HCT116 (cell line): Measurements from ENCODE around the gene BBX. TPM values are rescaled to one million over a fixed set of nuclear protein-coding genes. Genes with fewer than 3 reads are reported as not detected.

ENCODE experiments used
- ATAC-seq: fragments of 200-7000 bp; cut with Tn5 transposase; 2 replicates; pipeline ENCODE4 v1.9.1; 2020; ENCODE audit warnings: mild to moderate bottlenecking, moderate library complexity
- BruUV-seq: library from RNA; stranded (reverse); fragments of 400-500 nt; replicated peaks from 2 replicates; lab custom pipeline; 2021; lab: Mats Ljungman, UMichigan
- CTCF ChIA-PET: fragments of 300-600 bp; sonication (Branson Sonifier 250); formaldehyde crosslinking; loops from one replicate; lab custom pipeline; 2021; ENCODE audit warnings: antibody characterized with exemption; lab: Charles Lee
- POLR2A ChIA-PET: fragments of 300-600, 350-600 bp; sonication (Branson Sonifier 250); formaldehyde crosslinking; loops from one replicate; lab custom pipeline; 2021; ENCODE audit warnings: antibody characterized with exemption; lab: Charles Lee
- RAD21 ChIA-PET, 2 experiments: fragments of 300-600 bp; sonication (Branson Sonifier 250); formaldehyde crosslinking; loops; one replicate each; lab custom pipeline; 2023; ENCODE audit warnings: low total read pairs in 2 of 2; ENCODE audit not compliant: uncharacterized antibody in 2 of 2, unreplicated experiment in 2 of 2, low non-redundant PET in 1 of 2; lab: Charles Lee
- DNase-seq: peaks from one replicate; pipeline ENCODE4 v3.0.0-alpha.2; 2010; ENCODE audit warnings: low read depth, low spot score
- H2AFZ ChIP-seq: fragments of 200-600 bp; shearing (Covaris generic), sonication (generic); 2 replicates; pipeline ENCODE4 v1.6.1; 2017; ENCODE audit warnings: low read depth, mixed run types, mixed read lengths, antibody characterized with exemption, low read length; ENCODE audit not compliant: poor library complexity, severe bottlenecking
- H3K27ac ChIP-seq: 2 replicates; pipeline ENCODE4 v1.5.1; 2012; ENCODE audit warnings: low read depth, low read length
- H3K27me3 ChIP-seq: fragments of 200-600 bp; sonication (generic); 2 replicates; pipeline ENCODE4 v1.6.1; 2016; ENCODE audit warnings: mixed run types, low read length, mixed read lengths; ENCODE audit not compliant: insufficient read depth
- H3K36me3 ChIP-seq, 2 experiments: fragments of 200-500 bp in 1 of 2; fragments of 200-600 bp in 1 of 2; sonication (Bioruptor generic) in 1 of 2; sonication (generic) in 1 of 2; 2 replicates each; pipeline versions ENCODE4 v1.5.1 to v1.6.1; 2014 to 2016; ENCODE audit warnings: low read length in 2 of 2, inconsistent platforms in 1 of 2, mixed read lengths in 1 of 2, mixed run types in 1 of 2; ENCODE audit not compliant: insufficient read depth in 2 of 2, control insufficient read depth in 1 of 2
- H3K4me1 ChIP-seq, 2 experiments: fragments of 200-600 bp in 1 of 2; sonication (generic) in 1 of 2; 2 replicates each; pipeline versions ENCODE4 v1.5.1 to v1.6.1; 2012 to 2017; ENCODE audit warnings: low read length in 2 of 2, inconsistent platforms in 1 of 2, mild to moderate bottlenecking in 1 of 2, mixed read lengths in 1 of 2, mixed run types in 1 of 2, moderate library complexity in 1 of 2; ENCODE audit not compliant: insufficient read depth in 2 of 2, control insufficient read depth in 1 of 2
- H3K4me2 ChIP-seq: fragments of 200-600 bp; sonication (generic); 2 replicates; pipeline ENCODE4 v1.6.1; 2017; ENCODE audit warnings: mixed run types, low read length, mixed read lengths
- H3K4me3 ChIP-seq, 2 experiments: fragments of 200-600 bp in 1 of 2; sonication (generic) in 1 of 2; replicated peaks in 1 of 2; 2 replicates each; pipeline ENCODE4 v1.5.1; 2011 to 2016; ENCODE audit warnings: low read length in 2 of 2, control low read depth in 1 of 2, low read depth in 1 of 2, mild to moderate bottlenecking in 1 of 2, mixed read lengths in 1 of 2, mixed run types in 1 of 2
- H3K79me2 ChIP-seq: fragments of 200-600 bp; sonication (generic); 2 replicates; pipeline ENCODE4 v1.6.1; 2017; ENCODE audit warnings: mild to moderate bottlenecking, mixed run types, low read length, moderate library complexity, mixed read lengths; ENCODE audit not compliant: insufficient read depth
- H3K9ac ChIP-seq: fragments of 200-600 bp; sonication (generic); 2 replicates; pipeline ENCODE4 v1.6.1; 2016; ENCODE audit warnings: low read length, mixed read lengths
- H3K9me2 ChIP-seq: fragments of 200-600 bp; sonication (generic), shearing (Covaris generic); 2 replicates; pipeline ENCODE4 v1.6.1; 2017; ENCODE audit warnings: mixed run types, mild to moderate bottlenecking, moderate library complexity; ENCODE audit not compliant: insufficient read depth
- H3K9me3 ChIP-seq, 2 experiments: fragments of 200-500 bp in 1 of 2; fragments of 200-600 bp in 1 of 2; sonication (Bioruptor generic) in 1 of 2; sonication (generic) in 1 of 2; 2 replicates each; pipeline ENCODE4 v1.6.1; 2014 to 2017; ENCODE audit warnings: low read length in 2 of 2, mixed read lengths in 2 of 2, inconsistent platforms in 1 of 2, low read depth in 1 of 2, mild to moderate bottlenecking in 1 of 2, mixed run types in 1 of 2, moderate library complexity in 1 of 2; ENCODE audit not compliant: control insufficient read depth in 1 of 2, insufficient read depth in 1 of 2
- H4K20me1 ChIP-seq: fragments of 200-600 bp; sonication (generic), shearing (Covaris generic); 2 replicates; pipeline ENCODE4 v1.6.1; 2017; ENCODE audit warnings: mixed run types, mild to moderate bottlenecking, moderate library complexity; ENCODE audit not compliant: insufficient read depth
- CBX3 ChIP-seq: IDR thresholded peaks from 2 replicates; pipeline ENCODE4 v1.6.1; 2012; ENCODE audit warnings: low read depth
- CEBPB ChIP-seq: IDR thresholded peaks from 2 replicates; pipeline ENCODE4 v1.6.1; 2012; ENCODE audit warnings: low read depth
- ELF1 ChIP-seq: IDR thresholded peaks from 2 replicates; pipeline ENCODE4 v1.6.1; 2012; ENCODE audit warnings: low read depth, borderline replicate concordance
- EZH2phosphoT487 ChIP-seq: fragments of 200-600 bp; IDR thresholded peaks from 2 replicates; pipeline ENCODE4 v1.6.1; 2018; ENCODE audit warnings: antibody characterized with exemption, borderline replicate concordance
- JUND ChIP-seq: IDR thresholded peaks from 2 replicates; pipeline ENCODE4 v1.6.1; 2012
- POLR2AphosphoS5 ChIP-seq: IDR thresholded peaks from 2 replicates; pipeline ENCODE4 v1.6.1; 2011; ENCODE audit warnings: mild to moderate bottlenecking, low read depth, low read length, moderate library complexity
- RAD21 ChIP-seq: IDR thresholded peaks from 2 replicates; pipeline ENCODE4 v1.6.1; 2012; ENCODE audit warnings: low read depth, mild to moderate bottlenecking
- SRF ChIP-seq: IDR thresholded peaks from 2 replicates; pipeline ENCODE4 v1.6.1; 2012; ENCODE audit warnings: low read depth
- ZFX ChIP-seq: fragments of 450-650 bp; IDR thresholded peaks from 2 replicates; pipeline ENCODE4 v1.6.1; 2017
- intact Hi-C: fragments of 100-400 bp; cut with micrococcal nuclease; formaldehyde crosslinking; loops from 2 replicates; pipeline ENCODE4 v1.10.0; 2022
- total RNA-seq: library from RNA; stranded (reverse); gene quantifications from one replicate; pipeline ENCODE4 v1.2.1, GENCODE V29; 2021; ENCODE audit not compliant: unreplicated experiment
- TF ChIP-seq, protein P1 (sequence below): IDR thresholded peaks from 2 replicates; pipeline ENCODE4 v1.6.1; 2012
- TF ChIP-seq, protein P2 (sequence below): IDR thresholded peaks from 2 replicates; pipeline ENCODE4 v1.6.1; 2012; ENCODE audit warnings: low read depth
- TF ChIP-seq, protein P3 (sequence below): IDR thresholded peaks from 2 replicates; pipeline ENCODE4 v1.6.1; 2012

Gene BBX
- total RNA-seq, 1 experiment from 2014 or later = 55.6 TPM

DNA sequence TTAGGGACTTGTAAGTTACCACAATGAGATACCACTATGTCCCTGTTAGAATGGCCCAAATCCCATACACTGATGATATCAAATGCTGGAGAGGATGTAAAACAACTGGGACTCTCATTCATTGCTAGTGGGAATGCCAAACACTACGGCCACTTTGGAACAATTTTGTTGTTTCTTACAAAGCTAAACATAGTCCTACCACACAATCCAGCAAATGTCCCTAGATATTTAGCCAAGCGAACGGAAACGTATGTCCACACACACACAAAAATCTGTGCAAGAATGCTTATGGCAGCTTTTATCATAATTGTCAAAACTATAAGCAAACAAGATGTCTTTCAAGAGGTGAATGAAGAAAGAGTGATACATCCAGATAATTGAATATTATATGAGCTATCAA is 296.9 kb downstream of the BBX start (continued):
- TF ChIP-seq ZFX = no peak
- TF ChIP-seq, protein P1, sequence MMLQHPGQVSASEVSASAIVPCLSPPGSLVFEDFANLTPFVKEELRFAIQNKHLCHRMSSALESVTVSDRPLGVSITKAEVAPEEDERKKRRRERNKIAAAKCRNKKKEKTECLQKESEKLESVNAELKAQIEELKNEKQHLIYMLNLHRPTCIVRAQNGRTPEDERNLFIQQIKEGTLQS = no peak
- no peak for TF ChIP-seq SRF
- no peak for TF ChIP-seq RAD21

DNA sequence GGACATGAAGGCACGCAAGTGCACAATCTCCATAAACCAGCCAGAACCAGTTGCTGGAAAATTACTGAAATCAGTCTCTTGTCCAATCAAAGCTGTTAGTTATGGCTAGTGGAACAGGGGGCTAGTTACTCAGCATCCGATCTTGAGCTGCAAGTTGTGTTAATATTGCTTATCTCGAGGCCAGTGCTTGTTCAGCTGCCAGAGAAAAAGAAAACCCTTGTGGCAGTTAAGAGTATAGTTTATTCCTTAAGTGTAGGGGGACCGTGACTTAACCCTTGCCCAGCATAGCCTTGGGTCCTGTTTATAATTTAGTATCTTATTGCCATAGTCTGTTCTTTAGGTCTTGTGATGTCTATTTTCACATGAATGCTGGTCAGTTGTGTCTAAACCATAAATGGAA is 299.5 kb downstream of the BBX start:
- H3K9me3 ChIP-seq = no peaks in the 10 kb centered on the region
- intact Hi-C loops = no loop called here
- H3K27me3 ChIP-seq = no peaks in the 10 kb centered on the region
- no TSS peak for BruUV-seq
- H3K79me2 ChIP-seq = no peaks in the 10 kb centered on the region
- CTCF ChIA-PET = no interaction called here
- POLR2A ChIA-PET = no interaction called here
- no peak for ATAC-seq
- H2AFZ ChIP-seq = no peak overlapping the region
- no peaks in the 10 kb centered on the region for H3K9me2 ChIP-seq
- H3K9ac ChIP-seq = no peak overlapping the region
- no peaks in the 10 kb centered on the region for H3K4me1 ChIP-seq
- H3K4me3 ChIP-seq = no peak overlapping the region
- H4K20me1 ChIP-seq = no peaks in the 10 kb centered on the region
- no peak overlapping the region for H3K4me2 ChIP-seq
- H3K27ac ChIP-seq = no peak overlapping the region
- no peak for DNase-seq
- no peaks in the 10 kb centered on the region for H3K36me3 ChIP-seq
- RAD21 ChIA-PET = no interaction called here
- TF ChIP-seq CBX3 = no peak
- TF ChIP-seq ELF1 = no peak
- no peak for TF ChIP-seq JUND
- TF ChIP-seq, protein P1 = no peak

DNA sequence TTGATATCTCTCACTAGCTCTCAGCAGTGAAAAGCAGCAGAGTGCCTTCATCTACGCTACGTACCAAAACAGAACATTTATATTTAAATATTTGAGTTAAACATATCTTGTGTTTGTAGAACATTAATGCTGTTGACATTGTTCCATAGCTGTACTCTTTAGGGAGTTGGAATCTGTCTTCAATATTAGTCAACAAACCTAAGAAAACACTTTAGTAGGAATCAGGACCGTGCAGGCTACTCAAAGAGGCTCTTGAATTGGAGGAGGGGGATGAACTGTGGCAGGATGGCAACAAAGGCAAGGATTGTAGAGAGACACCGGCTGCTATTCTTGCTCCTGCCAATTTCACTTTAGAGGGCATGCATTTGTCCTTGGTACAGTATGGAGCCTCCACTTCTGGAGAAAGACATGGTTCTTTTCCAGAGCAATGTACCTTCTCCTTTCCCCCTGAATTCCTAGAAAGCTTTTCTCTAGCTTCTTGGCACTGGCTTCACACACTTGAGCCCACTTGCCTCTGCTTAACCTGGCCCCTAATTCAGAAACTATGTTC is 302.1 kb downstream of the BBX start:
- RAD21 ChIA-PET = no interaction called here
- CTCF ChIA-PET = no interaction called here
- Histone ChIP-seq H3K27me3 (no peaks in the 10 kb centered on the region), H2AFZ (no peak overlapping the region), H3K9ac (no peak overlapping the region), H3K4me1 (no peaks in the 10 kb centered on the region), H3K9me3 (no peaks in the 10 kb centered on the region), H4K20me1 (no peaks in the 10 kb centered on the region), H3K36me3 (no peaks in the 10 kb centered on the region), H3K27ac (no peak overlapping the region), H3K4me3 (no peak overlapping the region), H3K79me2 (no peaks in the 10 kb centered on the region), H3K9me2 (no peaks in the 10 kb centered on the region), H3K4me2 (no peak overlapping the region)
- intact Hi-C loops = no loop called here
- DNase-seq (no peak), ATAC-seq (no peak)
- BruUV-seq = no TSS peak
- POLR2A ChIA-PET = no interaction called here
- TF ChIP-seq CEBPB (no peak), EZH2phosphoT487 (no peak), CBX3 (no peak), JUND (no peak), POLR2AphosphoS5 (no peak), ELF1 (no peak)
- TF ChIP-seq, protein P1 = no peak
- TF ChIP-seq, protein P2, sequence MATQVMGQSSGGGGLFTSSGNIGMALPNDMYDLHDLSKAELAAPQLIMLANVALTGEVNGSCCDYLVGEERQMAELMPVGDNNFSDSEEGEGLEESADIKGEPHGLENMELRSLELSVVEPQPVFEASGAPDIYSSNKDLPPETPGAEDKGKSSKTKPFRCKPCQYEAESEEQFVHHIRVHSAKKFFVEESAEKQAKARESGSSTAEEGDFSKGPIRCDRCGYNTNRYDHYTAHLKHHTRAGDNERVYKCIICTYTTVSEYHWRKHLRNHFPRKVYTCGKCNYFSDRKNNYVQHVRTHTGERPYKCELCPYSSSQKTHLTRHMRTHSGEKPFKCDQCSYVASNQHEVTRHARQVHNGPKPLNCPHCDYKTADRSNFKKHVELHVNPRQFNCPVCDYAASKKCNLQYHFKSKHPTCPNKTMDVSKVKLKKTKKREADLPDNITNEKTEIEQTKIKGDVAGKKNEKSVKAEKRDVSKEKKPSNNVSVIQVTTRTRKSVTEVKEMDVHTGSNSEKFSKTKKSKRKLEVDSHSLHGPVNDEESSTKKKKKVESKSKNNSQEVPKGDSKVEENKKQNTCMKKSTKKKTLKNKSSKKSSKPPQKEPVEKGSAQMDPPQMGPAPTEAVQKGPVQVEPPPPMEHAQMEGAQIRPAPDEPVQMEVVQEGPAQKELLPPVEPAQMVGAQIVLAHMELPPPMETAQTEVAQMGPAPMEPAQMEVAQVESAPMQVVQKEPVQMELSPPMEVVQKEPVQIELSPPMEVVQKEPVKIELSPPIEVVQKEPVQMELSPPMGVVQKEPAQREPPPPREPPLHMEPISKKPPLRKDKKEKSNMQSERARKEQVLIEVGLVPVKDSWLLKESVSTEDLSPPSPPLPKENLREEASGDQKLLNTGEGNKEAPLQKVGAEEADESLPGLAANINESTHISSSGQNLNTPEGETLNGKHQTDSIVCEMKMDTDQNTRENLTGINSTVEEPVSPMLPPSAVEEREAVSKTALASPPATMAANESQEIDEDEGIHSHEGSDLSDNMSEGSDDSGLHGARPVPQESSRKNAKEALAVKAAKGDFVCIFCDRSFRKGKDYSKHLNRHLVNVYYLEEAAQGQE = no peak
- TF ChIP-seq, protein P3, sequence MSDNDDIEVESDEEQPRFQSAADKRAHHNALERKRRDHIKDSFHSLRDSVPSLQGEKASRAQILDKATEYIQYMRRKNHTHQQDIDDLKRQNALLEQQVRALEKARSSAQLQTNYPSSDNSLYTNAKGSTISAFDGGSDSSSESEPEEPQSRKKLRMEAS = no peak
